GM12864 (cell line): ENCODE data around the gene CPSF7.
"Not testable (repeated sequence)": the region's sequence is repeated elsewhere in the genome, so short reads cannot be mapped to it uniquely, and the experiment has no call there.

ENCODE experiments used
- DNase-seq: peaks from one replicate; pipeline ENCODE4 v3.0.0-alpha.2; 2011; ENCODE audit warnings: low read depth
- H3K4me3 ChIP-seq: 2 replicates; pipeline ENCODE4 v1.5.1; 2011; ENCODE audit warnings: mild to moderate bottlenecking, low read depth, low read length, control low read depth
- TF ChIP-seq, protein P1 (sequence below): IDR thresholded peaks from 2 replicates; pipeline ENCODE4 v1.5.1; 2011; ENCODE audit warnings: low read depth, mild to moderate bottlenecking, moderate library complexity, low read length, control low read depth, inconsistent platforms; ENCODE audit errors: missing control alignments

Gene CPSF7

DNA sequence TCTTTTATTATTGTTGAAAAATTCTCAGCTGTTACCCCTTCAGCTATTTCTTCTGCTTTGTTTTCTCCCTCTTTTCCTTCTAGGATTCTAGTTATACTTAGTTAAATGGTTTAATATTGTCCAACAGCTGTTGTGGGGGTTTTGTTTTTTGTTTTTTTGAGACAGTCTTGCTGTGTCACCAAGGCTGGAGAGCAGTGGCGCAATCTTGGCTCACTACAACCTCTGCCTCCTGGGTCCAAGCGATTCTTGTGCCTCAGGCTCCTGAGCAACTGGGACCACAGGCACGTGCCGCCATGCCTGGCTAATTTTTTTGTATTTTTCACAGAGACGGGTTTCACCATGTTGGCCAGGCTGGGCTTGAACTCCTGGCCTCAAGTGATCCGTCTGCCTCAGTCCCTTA, 12.8 kb upstream of the CPSF7 start:
- TF ChIP-seq, protein P1, sequence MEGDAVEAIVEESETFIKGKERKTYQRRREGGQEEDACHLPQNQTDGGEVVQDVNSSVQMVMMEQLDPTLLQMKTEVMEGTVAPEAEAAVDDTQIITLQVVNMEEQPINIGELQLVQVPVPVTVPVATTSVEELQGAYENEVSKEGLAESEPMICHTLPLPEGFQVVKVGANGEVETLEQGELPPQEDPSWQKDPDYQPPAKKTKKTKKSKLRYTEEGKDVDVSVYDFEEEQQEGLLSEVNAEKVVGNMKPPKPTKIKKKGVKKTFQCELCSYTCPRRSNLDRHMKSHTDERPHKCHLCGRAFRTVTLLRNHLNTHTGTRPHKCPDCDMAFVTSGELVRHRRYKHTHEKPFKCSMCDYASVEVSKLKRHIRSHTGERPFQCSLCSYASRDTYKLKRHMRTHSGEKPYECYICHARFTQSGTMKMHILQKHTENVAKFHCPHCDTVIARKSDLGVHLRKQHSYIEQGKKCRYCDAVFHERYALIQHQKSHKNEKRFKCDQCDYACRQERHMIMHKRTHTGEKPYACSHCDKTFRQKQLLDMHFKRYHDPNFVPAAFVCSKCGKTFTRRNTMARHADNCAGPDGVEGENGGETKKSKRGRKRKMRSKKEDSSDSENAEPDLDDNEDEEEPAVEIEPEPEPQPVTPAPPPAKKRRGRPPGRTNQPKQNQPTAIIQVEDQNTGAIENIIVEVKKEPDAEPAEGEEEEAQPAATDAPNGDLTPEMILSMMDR, result no peak
- no peak for DNase-seq
- H3K4me3 ChIP-seq, result no peak overlapping the region

GRCh38 chr11:61439615-61440014, 9.8 kb upstream of the CPSF7 start:
- no peak overlapping the region for H3K4me3 ChIP-seq
- DNase-seq, result no peak
- TF ChIP-seq, protein P1, result no peak

GRCh38 chr11:61437496-61437895, 7.7 kb upstream of the CPSF7 start:
- DNase-seq, result no peak
- H3K4me3 ChIP-seq, result no peak overlapping the region
- TF ChIP-seq, protein P1, result no peak

DNA sequence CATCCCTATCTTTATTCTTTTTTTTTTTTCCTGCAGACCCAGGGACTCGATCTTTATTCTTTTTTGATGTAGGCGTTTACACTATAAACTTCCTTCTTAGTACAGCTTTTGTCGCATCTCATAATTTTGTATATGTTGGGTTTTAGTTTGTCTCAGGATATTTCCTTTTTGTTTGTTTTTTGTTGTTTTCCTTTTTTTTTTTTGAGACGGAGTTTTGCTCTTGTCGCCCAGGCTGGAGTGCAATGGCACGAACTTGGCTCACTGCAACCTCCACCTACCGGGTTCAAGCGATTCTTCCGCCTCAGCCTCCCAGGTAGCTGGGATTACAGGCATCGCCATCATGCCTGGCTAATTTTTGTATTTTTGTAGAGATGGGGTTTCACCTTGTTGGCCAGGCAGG, 1.1 kb upstream of the CPSF7 start:
- DNase-seq, result not testable (repeated sequence)
- peak overlapping the region; percentile 82 for H3K4me3 ChIP-seq

DNA sequence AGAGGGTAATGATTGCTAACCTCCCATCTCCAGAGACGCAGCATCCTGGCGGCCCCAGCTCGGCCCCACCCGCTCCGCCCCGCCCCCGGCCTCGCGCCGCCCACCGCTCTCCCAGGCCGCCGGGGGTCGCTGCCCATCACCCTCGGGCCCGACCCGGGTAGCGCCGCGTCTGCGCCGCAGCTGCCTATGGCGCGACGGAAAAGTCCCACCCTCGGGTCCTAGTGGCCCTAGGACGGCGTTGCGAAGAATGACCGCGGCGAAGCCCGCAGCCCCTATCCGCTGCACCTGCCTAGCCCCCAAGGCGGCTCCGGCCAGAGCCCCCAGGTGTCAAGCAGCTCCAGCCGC, 457 bp downstream of the CPSF7 start:
- TF ChIP-seq, protein P1, result peak; percentile 22
- DNase-seq, result no peak
- peak overlapping the region; percentile 82 for H3K4me3 ChIP-seq

GRCh38 chr11:61425367-61426131, 4.2 kb downstream of the CPSF7 start:
- TF ChIP-seq, protein P1, result no peak
- DNase-seq, result no peak
- no peak overlapping the region for H3K4me3 ChIP-seq

DNA sequence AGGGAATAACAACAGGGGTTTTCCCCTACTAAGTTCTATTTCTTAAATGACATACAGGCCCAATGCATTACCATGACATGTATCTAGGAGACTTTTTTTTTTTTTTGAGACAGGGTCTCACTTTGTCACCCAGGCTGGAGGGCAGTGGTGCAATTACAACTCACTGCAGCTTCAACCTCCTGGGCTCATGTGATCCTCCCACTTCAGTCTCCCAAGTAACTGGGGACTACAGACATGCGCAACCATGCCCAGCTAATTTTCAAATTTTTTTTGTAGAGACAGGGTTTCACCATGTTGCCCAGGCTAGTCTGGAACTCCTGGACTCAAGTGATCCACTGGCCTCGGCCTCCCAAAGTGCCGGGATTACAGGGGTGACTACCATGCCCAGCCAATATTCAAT, 7.5 kb downstream of the CPSF7 start:
- no peak for DNase-seq
- TF ChIP-seq, protein P1, result no peak

More for the DNA sequence above, 7.5 kb downstream of the CPSF7 start:
- no peak overlapping the region for H3K4me3 ChIP-seq
